Osteoblast (primary cell): ENCODE data around the gene TTN. TPM values are rescaled to one million over a fixed set of nuclear protein-coding genes. Genes with fewer than 3 reads are reported as not detected.

Experiments used
- DNase-seq: peaks from one replicate; pipeline ENCODE4 v3.0.0; 2011; ENCODE audit warnings: low spot score, mixed read lengths; ENCODE audit not compliant: insufficient read length; ENCODE audit errors: missing footprints
- H2AFZ ChIP-seq: 2 replicates; pipeline ENCODE4 v1.6.0; 2011; ENCODE audit warnings: mild to moderate bottlenecking, low read length
- H3K27ac ChIP-seq: 2 replicates; pipeline ENCODE4 v1.5.1; 2011; ENCODE audit warnings: mild to moderate bottlenecking, low read depth, low read length, moderate library complexity
- H3K27me3 ChIP-seq: 2 replicates; pipeline ENCODE4 v1.6.0; 2012; ENCODE audit warnings: mild to moderate bottlenecking, control low read depth, inconsistent platforms, low read length, moderate library complexity; ENCODE audit not compliant: insufficient read depth
- H3K36me3 ChIP-seq: 2 replicates; pipeline ENCODE4 v1.5.1; 2011; ENCODE audit warnings: mild to moderate bottlenecking, low read length, control low read depth, moderate library complexity; ENCODE audit not compliant: insufficient read depth
- H3K4me1 ChIP-seq: 2 replicates; pipeline ENCODE4 v1.5.1; 2011; ENCODE audit warnings: mild to moderate bottlenecking, low read length, control low read depth, moderate library complexity; ENCODE audit not compliant: insufficient read depth
- H3K4me2 ChIP-seq: 2 replicates; pipeline ENCODE4 v1.6.0; 2011; ENCODE audit warnings: mild to moderate bottlenecking, low read length; ENCODE audit not compliant: insufficient read depth
- H3K4me3 ChIP-seq: fragments of 200-600 bp; sonication (generic); 3 replicates; pipeline ENCODE4 v1.5.1; 2012; ENCODE audit warnings: mild to moderate bottlenecking, low read length, inconsistent platforms; ENCODE audit not compliant: insufficient read depth
- H3K79me2 ChIP-seq: 2 replicates; pipeline ENCODE4 v1.6.0; 2012; ENCODE audit warnings: mild to moderate bottlenecking, low read length, control low read depth, inconsistent platforms; ENCODE audit not compliant: insufficient read depth
- H3K9me3 ChIP-seq: 2 replicates; pipeline ENCODE4 v1.5.1; 2011; ENCODE audit warnings: low read depth, low read length, control low read depth
- H4K20me1 ChIP-seq: 2 replicates; pipeline ENCODE4 v1.6.0; 2012; ENCODE audit warnings: mild to moderate bottlenecking, low read length, control low read depth; ENCODE audit not compliant: insufficient read depth
- total RNA-seq: library from RNA; depleted of rRNA; stranded (reverse); fragments of >200 nt; gene quantifications from 2 replicates; pipeline ENCODE4 v1.2.3, GENCODE V29; 2012
- TF ChIP-seq, protein P1 (sequence below): IDR thresholded peaks from 2 replicates; pipeline ENCODE4 v1.5.1; 2011; ENCODE audit warnings: mild to moderate bottlenecking, low read depth, low read length, moderate library complexity; ENCODE audit errors: extremely low read depth

Gene TTN
- total RNA-seq, 1 donor = under 0.01 TPM

DNA sequence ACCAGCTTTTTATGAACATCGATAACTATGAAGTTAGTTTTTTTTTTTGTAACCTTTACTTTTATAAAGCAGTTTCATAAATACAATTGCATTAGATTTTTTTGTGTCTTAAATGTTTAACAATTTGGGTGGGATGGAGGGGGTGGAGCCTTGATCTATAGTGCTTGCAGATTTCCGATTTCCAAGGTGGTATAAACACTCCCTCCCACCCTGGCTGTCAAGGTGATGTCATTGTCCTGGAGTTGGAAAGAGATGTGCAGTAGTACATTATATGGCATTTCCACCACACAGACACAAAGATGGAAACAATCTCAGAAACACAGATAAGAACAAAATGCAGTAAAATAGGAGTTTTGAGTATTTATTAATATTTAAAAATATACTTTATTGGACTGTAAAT is 114.4 kb downstream of the TTN start:
- no peak for DNase-seq
- Histone ChIP-seq H3K27ac (no peak overlapping the region), H4K20me1 (no peaks in the 10 kb centered on the region), H3K4me2 (no peak overlapping the region), H3K9me3 (no peaks in the 10 kb centered on the region), H3K27me3 (peaks cover 4% of the 10 kb centered on the region), H3K79me2 (no peaks in the 10 kb centered on the region), H3K4me3 (no peak overlapping the region), H3K36me3 (no peaks in the 10 kb centered on the region), H3K4me1 (no peaks in the 10 kb centered on the region), H2AFZ (no peak overlapping the region)
- TF ChIP-seq, protein P1, sequence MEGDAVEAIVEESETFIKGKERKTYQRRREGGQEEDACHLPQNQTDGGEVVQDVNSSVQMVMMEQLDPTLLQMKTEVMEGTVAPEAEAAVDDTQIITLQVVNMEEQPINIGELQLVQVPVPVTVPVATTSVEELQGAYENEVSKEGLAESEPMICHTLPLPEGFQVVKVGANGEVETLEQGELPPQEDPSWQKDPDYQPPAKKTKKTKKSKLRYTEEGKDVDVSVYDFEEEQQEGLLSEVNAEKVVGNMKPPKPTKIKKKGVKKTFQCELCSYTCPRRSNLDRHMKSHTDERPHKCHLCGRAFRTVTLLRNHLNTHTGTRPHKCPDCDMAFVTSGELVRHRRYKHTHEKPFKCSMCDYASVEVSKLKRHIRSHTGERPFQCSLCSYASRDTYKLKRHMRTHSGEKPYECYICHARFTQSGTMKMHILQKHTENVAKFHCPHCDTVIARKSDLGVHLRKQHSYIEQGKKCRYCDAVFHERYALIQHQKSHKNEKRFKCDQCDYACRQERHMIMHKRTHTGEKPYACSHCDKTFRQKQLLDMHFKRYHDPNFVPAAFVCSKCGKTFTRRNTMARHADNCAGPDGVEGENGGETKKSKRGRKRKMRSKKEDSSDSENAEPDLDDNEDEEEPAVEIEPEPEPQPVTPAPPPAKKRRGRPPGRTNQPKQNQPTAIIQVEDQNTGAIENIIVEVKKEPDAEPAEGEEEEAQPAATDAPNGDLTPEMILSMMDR = no peak

DNA sequence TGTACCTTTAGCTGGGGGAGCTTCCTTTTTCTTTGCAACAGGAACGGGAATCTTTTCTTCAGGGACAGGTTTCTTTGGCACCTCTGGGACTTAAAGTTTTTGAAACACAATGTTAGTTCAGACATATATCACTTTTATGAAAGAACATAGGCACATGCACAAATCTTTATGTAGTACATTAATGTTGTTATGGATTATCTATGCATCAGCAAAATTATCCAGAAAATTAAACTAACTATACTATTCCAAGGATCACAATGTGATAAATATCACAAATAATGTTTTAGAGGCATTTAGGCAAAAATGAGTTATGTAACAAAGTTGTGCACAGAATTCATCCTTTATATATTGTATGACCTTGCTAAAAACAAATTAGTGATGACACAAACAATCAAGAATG is 117.4 kb downstream of the TTN start:
- no peak overlapping the region for H3K4me2 ChIP-seq
- no peaks in the 10 kb centered on the region for H3K36me3 ChIP-seq
- H3K4me1 ChIP-seq = no peaks in the 10 kb centered on the region
- TF ChIP-seq, protein P1 = no peak
- no peak overlapping the region for H2AFZ ChIP-seq
- H4K20me1 ChIP-seq = no peaks in the 10 kb centered on the region
- DNase-seq = no peak
- H3K9me3 ChIP-seq = no peaks in the 10 kb centered on the region
- no peaks in the 10 kb centered on the region for H3K79me2 ChIP-seq
- H3K27ac ChIP-seq = no peak overlapping the region
- H3K27me3 ChIP-seq = peaks cover 4% of the 10 kb centered on the region
- no peak overlapping the region for H3K4me3 ChIP-seq

DNA sequence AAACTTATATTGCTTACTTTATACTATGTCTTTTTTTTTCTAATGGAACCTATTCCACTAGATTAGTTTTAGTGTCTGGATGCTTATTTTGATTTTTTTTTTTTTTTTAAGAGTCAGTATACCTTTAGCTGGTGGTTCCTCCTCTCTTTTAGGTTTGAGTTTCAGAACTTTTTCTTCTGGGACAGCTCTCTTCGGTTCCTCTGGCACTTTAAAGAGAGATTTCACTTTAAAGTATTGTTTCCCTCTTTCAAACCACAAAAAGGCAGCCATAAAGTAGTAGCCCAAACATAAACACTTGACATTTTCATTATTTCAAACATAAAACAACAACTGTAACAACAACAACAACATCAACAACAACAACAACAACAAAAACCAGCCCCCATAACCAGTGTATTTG is 123.3 kb downstream of the TTN start:
- H3K36me3 ChIP-seq = no peaks in the 10 kb centered on the region
- no peak overlapping the region for H2AFZ ChIP-seq
- no peaks in the 10 kb centered on the region for H4K20me1 ChIP-seq
- no peak for DNase-seq
- no peaks in the 10 kb centered on the region for H3K79me2 ChIP-seq
- H3K27me3 ChIP-seq = no peaks in the 10 kb centered on the region
- H3K4me1 ChIP-seq = no peaks in the 10 kb centered on the region
- H3K9me3 ChIP-seq = no peaks in the 10 kb centered on the region
- H3K4me2 ChIP-seq = no peak overlapping the region
- H3K27ac ChIP-seq = no peak overlapping the region
- TF ChIP-seq, protein P1 = no peak
- H3K4me3 ChIP-seq = no peak overlapping the region

DNA sequence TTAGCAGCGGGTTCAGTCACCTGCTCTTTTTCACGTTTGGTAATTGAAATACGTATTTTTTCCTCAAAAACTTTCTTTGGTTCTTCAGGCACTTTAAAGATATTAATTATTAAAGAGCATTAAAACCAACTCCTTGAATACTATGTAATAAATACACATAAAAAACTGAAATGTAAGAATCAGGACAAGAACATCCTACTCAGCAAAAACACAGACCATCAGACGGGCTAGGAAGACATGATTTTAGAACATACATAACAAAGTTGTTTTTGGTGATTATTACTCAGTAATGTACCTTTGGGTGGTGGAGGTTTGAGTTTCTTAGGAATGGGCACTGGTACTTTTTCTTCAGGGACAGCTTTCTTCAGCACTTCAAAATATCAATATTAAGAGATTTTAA is 126.1 kb downstream of the TTN start:
- no peaks in the 10 kb centered on the region for H3K27me3 ChIP-seq

More for the DNA sequence above, 126.1 kb downstream of the TTN start:
- H3K9me3 ChIP-seq = no peaks in the 10 kb centered on the region
- no peak overlapping the region for H3K27ac ChIP-seq
- DNase-seq = no peak
- no peaks in the 10 kb centered on the region for H4K20me1 ChIP-seq
- no peak overlapping the region for H2AFZ ChIP-seq
- TF ChIP-seq, protein P1 = no peak
- no peak overlapping the region for H3K4me3 ChIP-seq
- H3K4me1 ChIP-seq = no peaks in the 10 kb centered on the region
- no peaks in the 10 kb centered on the region for H3K36me3 ChIP-seq
- H3K4me2 ChIP-seq = no peak overlapping the region
- H3K79me2 ChIP-seq = no peaks in the 10 kb centered on the region
